Effector memory CD8-positive, alpha-beta T cell (primary cell): ENCODE data around the gene CLIC1.

Experiments used
- ATAC-seq: fragments of 150-1000 bp; cut with Tn5 transposase; replicated peaks from 2 replicates; pipeline ENCODE4 v1.10.0; 2021; ENCODE audit warnings: mild to moderate bottlenecking, moderate library complexity
- DNase-seq, 3 experiments: peaks; one replicate each; pipeline ENCODE4 v3.0.0; 2021
- H3K27ac Mint-ChIP-seq, 2 donors: one replicate each; pipeline ENCODE4 v1.8.0; 2022; ENCODE audit warnings: mild to moderate bottlenecking in 2 of 2, mixed read lengths in 2 of 2, moderate library complexity in 2 of 2
- H3K27me3 Mint-ChIP-seq, 2 donors: one replicate each; pipeline ENCODE4 v1.8.0; 2022; ENCODE audit warnings: mixed read lengths in 2 of 2
- H3K36me3 Mint-ChIP-seq: one replicate; pipeline ENCODE4 v1.8.0; 2022; ENCODE audit warnings: mild to moderate bottlenecking, moderate library complexity, mixed read lengths; ENCODE audit not compliant: insufficient read depth
- H3K4me1 Mint-ChIP-seq, 2 donors: one replicate each; pipeline ENCODE4 v1.8.0; 2022; ENCODE audit warnings: low read depth in 2 of 2, mixed read lengths in 2 of 2
- H3K4me3 Mint-ChIP-seq, 2 donors: one replicate each; pipeline ENCODE4 v1.8.0; 2022; ENCODE audit warnings: mild to moderate bottlenecking in 2 of 2, mixed read lengths in 2 of 2, moderate library complexity in 2 of 2
- H3K9me3 Mint-ChIP-seq, 2 donors: one replicate each; pipeline ENCODE4 v1.8.0; 2022; ENCODE audit warnings: mixed read lengths in 2 of 2

CLIC1 gene

GRCh38 chr6:31776485-31776988 lies 40.2 kb upstream of the CLIC1 start:
- H3K27me3 Mint-ChIP-seq = no peaks in the 10 kb centered on the region
- H3K36me3 Mint-ChIP-seq = peaks cover 18% of the 10 kb centered on the region
- H3K9me3 Mint-ChIP-seq = no peaks in the 10 kb centered on the region
- peak overlapping the region; percentile 91 to 94 for H3K27ac Mint-ChIP-seq
- no peak for DNase-seq
- peaks cover 30 to 32% of the 10 kb centered on the region in 2 donors for H3K4me1 Mint-ChIP-seq
- peak; percentile 14 for ATAC-seq
- H3K4me3 Mint-ChIP-seq = peak overlapping the region; percentile 64 to 80

DNA sequence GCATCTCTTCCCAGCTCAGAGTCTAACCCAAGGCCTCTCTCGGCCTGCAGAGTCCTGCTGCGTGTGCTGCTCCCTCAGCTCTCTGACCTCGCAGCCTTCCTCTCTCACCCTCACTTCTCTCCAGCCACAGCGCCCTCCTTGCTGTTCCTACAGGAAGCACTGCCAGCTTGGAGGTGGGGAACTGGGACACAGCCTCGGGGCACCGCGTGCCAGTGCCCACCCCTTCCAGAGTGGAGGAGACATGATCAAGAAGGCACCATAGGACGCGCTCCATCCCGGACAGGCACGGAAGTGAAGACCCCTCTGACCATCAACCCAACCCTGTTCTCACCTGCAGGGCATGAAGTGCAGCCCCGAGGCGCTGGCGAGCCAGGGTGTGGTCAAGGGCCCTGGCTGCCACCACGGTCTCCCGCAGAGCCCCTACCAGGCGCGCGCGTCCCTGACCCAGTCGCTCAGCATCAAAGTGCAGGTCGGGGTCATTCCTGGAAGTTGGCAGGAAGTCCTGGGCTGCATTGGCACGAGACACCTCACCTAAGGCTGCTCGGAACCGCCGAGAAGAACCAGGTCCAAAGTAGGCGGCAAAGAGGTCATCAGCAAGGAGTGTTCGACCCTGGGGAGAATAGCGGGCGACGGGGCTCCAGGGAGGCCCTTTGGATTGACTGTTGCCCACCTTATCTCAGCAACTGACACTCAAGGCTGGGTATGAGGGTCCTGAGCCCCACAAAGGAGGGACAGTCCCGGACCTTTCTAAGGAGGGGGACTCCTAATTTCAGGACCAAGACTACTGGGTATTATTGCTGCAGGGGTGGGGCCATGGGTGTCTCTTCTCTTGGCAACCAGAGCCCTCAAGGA lies 39.5 kb upstream of the CLIC1 start:
- H3K4me3 Mint-ChIP-seq = peak overlapping the region; percentile 64 to 80
- no peaks in the 10 kb centered on the region for H3K9me3 Mint-ChIP-seq
- H3K36me3 Mint-ChIP-seq = peaks cover 18% of the 10 kb centered on the region
- DNase-seq (no peak), ATAC-seq (no peak)
- H3K4me1 Mint-ChIP-seq = peaks cover 35 to 38% of the 10 kb centered on the region in 2 donors
- H3K27me3 Mint-ChIP-seq = no peaks in the 10 kb centered on the region
- H3K27ac Mint-ChIP-seq = peak overlapping the region; percentile 91 to 94

GRCh38 chr6:31775184-31775583 lies 38.9 kb upstream of the CLIC1 start:
- peak overlapping the region in 1 of 2 donors; percentile 86 for H3K27ac Mint-ChIP-seq
- H3K36me3 Mint-ChIP-seq = peaks cover 14% of the 10 kb centered on the region
- H3K4me3 Mint-ChIP-seq = no peak overlapping the region
- H3K4me1 Mint-ChIP-seq = peaks cover 35 to 38% of the 10 kb centered on the region in 2 donors
- no peak for DNase-seq
- no peak for ATAC-seq
- no peaks in the 10 kb centered on the region for H3K9me3 Mint-ChIP-seq
- no peaks in the 10 kb centered on the region for H3K27me3 Mint-ChIP-seq

GRCh38 chr6:31771992-31772358 lies 35.6 kb upstream of the CLIC1 start:
- Mint-ChIP-seq H3K27me3 (no peaks in the 10 kb centered on the region), H3K27ac (no peak overlapping the region), H3K9me3 (no peaks in the 10 kb centered on the region), H3K4me3 (peak overlapping the region in 1 of 2 donors; percentile 71), H3K4me1 (peaks cover 35 to 37% of the 10 kb centered on the region in 2 donors), H3K36me3 (peaks cover 13% of the 10 kb centered on the region)
- DNase-seq (no peak), ATAC-seq (no peak)

GRCh38 chr6:31770860-31771259 lies 34.5 kb upstream of the CLIC1 start:
- Mint-ChIP-seq H3K27ac (no peak overlapping the region), H3K27me3 (no peaks in the 10 kb centered on the region), H3K4me3 (peak overlapping the region in 1 of 2 donors; percentile 31), H3K36me3 (peaks cover 8% of the 10 kb centered on the region), H3K4me1 (peaks cover 24 to 26% of the 10 kb centered on the region in 2 donors), H3K9me3 (no peaks in the 10 kb centered on the region)
- DNase-seq (no peak), ATAC-seq (no peak)

DNA sequence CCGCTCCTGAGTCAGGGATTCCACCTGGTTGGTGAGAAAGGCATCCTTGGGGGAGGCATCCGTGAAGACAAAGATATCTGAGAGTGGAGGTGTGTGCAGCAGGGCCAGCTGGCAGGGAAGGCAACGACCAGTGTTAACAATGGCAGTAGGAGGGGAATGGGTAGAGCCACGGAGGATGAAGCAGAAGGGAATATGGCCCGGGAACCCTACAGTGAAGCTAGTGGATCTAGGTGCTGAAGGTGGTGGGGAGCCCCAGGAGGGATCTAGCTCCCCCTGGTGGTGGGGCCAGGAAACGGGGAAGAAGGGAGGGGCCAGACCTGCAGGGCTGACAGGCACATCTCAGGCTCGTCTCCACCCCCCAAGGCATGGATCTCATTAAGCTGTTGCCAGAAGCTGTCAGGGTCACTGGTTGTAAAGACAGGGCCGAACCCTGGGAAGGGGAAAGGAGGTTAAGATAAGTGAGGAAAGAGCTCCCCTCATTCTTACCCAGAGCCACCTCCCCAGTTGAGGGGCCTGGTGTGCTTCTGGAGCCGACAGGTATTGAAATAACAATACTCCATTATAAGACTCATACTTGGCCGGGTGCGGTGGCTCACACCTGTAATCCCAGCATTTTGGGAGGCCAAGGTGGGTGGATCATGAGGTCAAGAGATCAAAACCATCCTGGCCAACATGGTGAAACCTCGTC lies 33.5 kb upstream of the CLIC1 start:
- Mint-ChIP-seq H3K9me3 (no peaks in the 10 kb centered on the region), H3K4me1 (peaks cover 18 to 21% of the 10 kb centered on the region in 2 donors), H3K36me3 (peaks cover 8% of the 10 kb centered on the region), H3K27me3 (no peaks in the 10 kb centered on the region), H3K27ac (peak overlapping the region; percentile 73 to 89), H3K4me3 (no peak overlapping the region)
- DNase-seq = peak; percentile 80 to 84 (median 82)
- ATAC-seq = peak; percentile 82

DNA sequence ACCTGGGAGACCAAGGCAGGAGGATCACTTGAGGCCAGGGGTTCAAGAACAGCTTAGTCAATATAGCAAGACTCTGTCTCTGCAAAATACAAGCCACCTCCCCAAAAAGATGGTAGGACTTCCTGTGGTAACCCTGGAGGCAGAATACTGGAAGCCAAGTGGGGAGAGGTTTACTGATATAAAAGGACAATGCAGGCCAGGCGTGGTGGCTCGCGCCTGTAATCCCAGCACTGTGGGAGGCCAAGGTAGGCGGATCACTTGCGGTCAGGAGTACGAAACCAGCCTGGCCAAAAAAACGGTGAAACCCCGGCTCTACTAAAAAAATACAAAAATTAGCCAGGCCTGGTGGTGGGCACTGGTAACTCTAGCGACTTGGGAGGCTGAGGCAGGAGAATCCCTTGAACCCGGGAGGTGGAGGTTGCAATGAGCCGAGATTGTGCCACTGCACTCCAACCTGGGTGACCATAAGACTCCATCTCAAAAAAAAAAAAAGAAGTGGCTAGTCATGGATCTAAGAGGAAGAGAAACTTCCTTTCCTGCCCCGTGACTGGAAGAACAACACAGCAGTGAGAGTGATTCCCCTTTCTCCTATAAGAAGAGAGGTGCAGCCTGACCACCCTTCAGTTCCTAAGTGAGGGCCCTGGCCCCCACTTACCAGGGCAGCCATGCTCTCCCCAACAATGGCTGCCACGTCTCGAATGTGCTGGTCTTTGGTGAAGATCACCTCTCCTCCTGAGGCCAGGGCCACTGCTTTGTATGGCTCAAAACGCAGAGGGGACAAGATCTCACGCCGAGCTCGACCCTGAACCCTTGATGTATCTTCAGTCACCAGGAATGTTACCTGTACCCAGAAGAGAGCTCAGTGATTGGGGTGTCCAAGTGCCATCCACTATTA lies 32.3 kb upstream of the CLIC1 start:
- ATAC-seq = no peak

GRCh38 chr6:31767096-31767645 lies 30.8 kb upstream of the CLIC1 start:
- DNase-seq (no peak), ATAC-seq (no peak)
- H3K36me3 Mint-ChIP-seq = peaks cover 5% of the 10 kb centered on the region
- H3K4me3 Mint-ChIP-seq = no peak overlapping the region
- peaks cover 12 to 20% of the 10 kb centered on the region in 2 donors for H3K4me1 Mint-ChIP-seq
- no peaks in the 10 kb centered on the region for H3K9me3 Mint-ChIP-seq
- H3K27me3 Mint-ChIP-seq = no peaks in the 10 kb centered on the region
- H3K27ac Mint-ChIP-seq = no peak overlapping the region

More for the DNA sequence above, 32.3 kb upstream of the CLIC1 start:
- DNase-seq = no peak
- Mint-ChIP-seq H3K9me3 (no peaks in the 10 kb centered on the region), H3K36me3 (peaks cover 8% of the 10 kb centered on the region), H3K4me3 (no peak overlapping the region), H3K27ac (no peak overlapping the region), H3K4me1 (peaks cover 21 to 23% of the 10 kb centered on the region in 2 donors), H3K27me3 (no peaks in the 10 kb centered on the region)

DNA sequence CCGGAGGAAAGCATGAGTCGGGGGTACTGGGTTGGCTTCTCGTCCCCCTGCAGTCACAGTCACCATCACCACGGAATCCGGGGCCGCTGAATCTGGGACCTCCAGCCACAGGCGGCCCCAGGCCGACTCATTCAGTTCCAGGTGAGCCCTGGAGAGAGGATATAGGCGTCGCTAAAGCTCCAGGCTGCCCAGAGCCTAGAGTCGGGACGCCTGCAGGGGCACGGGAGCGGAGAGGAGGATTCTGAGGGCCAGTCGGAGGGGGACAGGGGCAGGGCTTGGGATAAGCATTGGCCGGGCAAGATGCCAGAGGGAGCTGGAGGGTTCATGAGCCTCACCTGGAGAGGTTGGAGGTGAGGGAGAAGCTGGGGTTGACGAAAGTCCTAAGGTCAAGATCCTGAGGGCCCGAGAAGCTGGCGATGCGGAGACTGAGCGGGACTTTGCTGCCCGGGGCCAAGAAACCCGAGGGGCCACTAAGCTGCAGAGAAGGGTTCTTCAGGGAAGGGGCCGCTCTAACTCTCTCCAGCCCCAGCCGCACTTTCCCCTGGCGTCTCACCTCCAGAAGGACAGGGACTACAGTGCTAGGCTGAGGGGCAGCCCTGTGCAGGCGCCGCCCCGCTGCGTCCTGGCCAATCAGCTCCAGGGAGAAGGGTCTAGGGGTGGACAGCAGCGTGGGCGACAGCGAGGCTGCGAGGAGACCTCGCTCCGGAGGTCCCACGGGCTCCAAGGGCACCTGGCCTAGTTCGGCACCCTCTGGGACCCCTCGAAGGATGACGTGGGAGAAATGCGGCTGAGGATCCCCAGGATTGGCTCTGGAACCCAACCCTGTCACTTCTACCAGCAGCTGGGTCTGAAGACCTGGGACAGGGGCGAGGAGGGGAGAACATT lies 29.8 kb upstream of the CLIC1 start:
- DNase-seq (no peak), ATAC-seq (no peak)
- Mint-ChIP-seq H3K4me1 (peaks cover 7 to 15% of the 10 kb centered on the region in 2 donors), H3K27ac (no peak overlapping the region), H3K9me3 (no peaks in the 10 kb centered on the region), H3K27me3 (no peaks in the 10 kb centered on the region), H3K4me3 (no peak overlapping the region), H3K36me3 (peaks cover 6% of the 10 kb centered on the region)

DNA sequence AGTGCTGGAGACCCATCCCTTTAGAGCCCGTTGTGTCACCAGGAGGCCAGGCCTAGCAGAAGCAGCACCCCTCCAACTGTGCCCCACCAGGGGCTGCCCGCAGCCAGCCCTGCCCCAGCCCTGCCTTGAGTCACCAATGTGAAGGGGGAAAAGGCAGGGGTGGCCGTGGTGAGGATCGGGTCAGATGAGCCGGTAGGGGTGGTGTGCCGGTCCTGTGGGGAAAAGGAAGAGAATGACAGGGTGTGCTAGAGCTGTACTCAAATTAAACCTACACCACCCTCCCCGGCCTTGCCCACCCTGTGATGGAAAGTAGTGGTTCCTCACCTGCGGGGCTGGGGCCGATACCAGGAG lies 29.2 kb upstream of the CLIC1 start:
- Mint-ChIP-seq H3K27ac (peak overlapping the region in 1 of 2 donors; percentile 35), H3K36me3 (peaks cover 6% of the 10 kb centered on the region), H3K9me3 (no peaks in the 10 kb centered on the region), H3K27me3 (no peaks in the 10 kb centered on the region), H3K4me3 (no peak overlapping the region), H3K4me1 (peaks cover 6 to 13% of the 10 kb centered on the region in 2 donors)
- ATAC-seq (no peak), DNase-seq (no peak)

DNA sequence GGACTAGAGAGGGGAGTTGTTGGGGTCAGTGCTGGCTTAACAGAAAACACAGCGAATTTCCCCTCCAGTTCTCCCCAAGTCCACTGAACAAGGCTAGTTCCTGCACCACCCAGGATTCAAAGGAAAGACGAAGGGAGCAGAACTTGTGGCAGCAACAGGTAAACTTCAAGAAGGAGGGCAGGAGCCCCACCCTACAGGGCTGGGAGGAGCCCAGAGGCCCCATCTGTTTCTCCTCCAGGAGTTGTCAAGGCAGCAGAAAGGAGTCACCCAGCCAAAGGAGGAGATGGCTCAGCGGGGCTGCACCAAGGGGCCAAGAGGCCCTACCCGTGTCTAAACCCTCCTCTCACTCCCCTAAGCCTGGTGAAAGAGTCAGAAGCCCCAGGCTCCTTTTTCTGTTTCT lies 27.9 kb upstream of the CLIC1 start:
- Mint-ChIP-seq H3K27me3 (no peaks in the 10 kb centered on the region), H3K4me3 (no peak overlapping the region), H3K36me3 (peaks cover 4% of the 10 kb centered on the region), H3K9me3 (no peaks in the 10 kb centered on the region), H3K4me1 (peaks cover 0 to 7% of the 10 kb centered on the region in 2 donors), H3K27ac (peak overlapping the region in 1 of 2 donors; percentile 31)
- no peak for ATAC-seq
- no peak for DNase-seq

GRCh38 chr6:31763619-31763940 lies 27.2 kb upstream of the CLIC1 start:
- Mint-ChIP-seq H3K36me3 (peaks cover 4% of the 10 kb centered on the region), H3K4me3 (no peak overlapping the region), H3K27me3 (no peaks in the 10 kb centered on the region), H3K27ac (peak overlapping the region; percentile 31 to 83), H3K4me1 (peaks cover 0 to 7% of the 10 kb centered on the region in 2 donors), H3K9me3 (no peaks in the 10 kb centered on the region)
- ATAC-seq = no peak
- no peak for DNase-seq
